CD4-positive, alpha-beta T cell (primary cell): ENCODE measurements around the gene FCHSD2. TPM values are rescaled to one million over a fixed set of nuclear protein-coding genes. Genes with fewer than 3 reads are reported as not detected.

Experiments
- ATAC-seq: fragments of 200-7000 bp; cut with Tn5 transposase; one replicate; pipeline ENCODE4 v1.10.0; 2022; ENCODE audit warnings: mild to moderate bottlenecking; ENCODE audit not compliant: poor library complexity
- CTCF ChIA-PET: fragments of 350-600 bp; sonication (Branson Sonifier 250); formaldehyde crosslinking; loops from one replicate; lab custom pipeline; 2021; ENCODE audit warnings: antibody characterized with exemption, inconsistent platforms; lab: Charles Lee
- POLR2A ChIA-PET: fragments of 350-600 bp; sonication (Branson Sonifier 250); formaldehyde crosslinking; loops from one replicate; lab custom pipeline; 2021; ENCODE audit warnings: antibody characterized with exemption, inconsistent platforms; lab: Charles Lee
- DNase-seq, 14 experiments: peaks; one replicate each; pipeline ENCODE4 v3.0.0-alpha.2; 2013 to 2020; ENCODE audit warnings: mixed read lengths in 2 of 14
- H3K27ac ChIP-seq, 2 donors: one replicate each; pipeline versions ENCODE4 v1.5.1 to v1.7.0; 2013; ENCODE audit warnings: low read length in 2 of 2, low read depth in 1 of 2, mild to moderate bottlenecking in 1 of 2
- H3K27me3 ChIP-seq, 2 experiments: 1 replicate in 1 of 2; 2 replicates in 1 of 2; pipeline versions ENCODE4 v1.6.1 to v1.7.0; 2013; ENCODE audit warnings: low read length in 2 of 2, control low read depth in 1 of 2, mild to moderate bottlenecking in 1 of 2, moderate library complexity in 1 of 2; ENCODE audit not compliant: insufficient read depth in 2 of 2, control insufficient read depth in 1 of 2
- H3K36me3 ChIP-seq: one replicate; pipeline ENCODE4 v1.6.1; 2013; ENCODE audit warnings: low read length, control low read depth; ENCODE audit not compliant: insufficient read depth
- H3K4me1 ChIP-seq: one replicate; pipeline ENCODE4 v1.6.1; 2013; ENCODE audit warnings: low read length, control low read depth; ENCODE audit not compliant: insufficient read depth
- H3K4me3 ChIP-seq: one replicate; pipeline ENCODE4 v1.5.1; 2013; ENCODE audit warnings: mild to moderate bottlenecking, low read length, moderate library complexity
- H3K9me3 ChIP-seq, 2 experiments: 1 replicate in 1 of 2; 2 replicates in 1 of 2; pipeline versions ENCODE4 v1.6.1 to v1.7.0; 2013; ENCODE audit warnings: low read length in 2 of 2, mild to moderate bottlenecking in 2 of 2, control low read depth in 1 of 2, moderate library complexity in 1 of 2; ENCODE audit not compliant: control insufficient read depth in 1 of 2, insufficient read depth in 1 of 2
- H3K27ac Mint-ChIP-seq: one replicate; pipeline ENCODE4 v1.8.0; 2020; ENCODE audit warnings: mixed read lengths
- H3K27me3 Mint-ChIP-seq: one replicate; pipeline ENCODE4 v1.8.0; 2021; ENCODE audit warnings: mixed read lengths
- H3K36me3 Mint-ChIP-seq: one replicate; pipeline ENCODE4 v1.8.0; 2021; ENCODE audit warnings: low read depth, mixed read lengths
- H3K4me1 Mint-ChIP-seq: one replicate; pipeline ENCODE4 v1.8.0; 2021; ENCODE audit warnings: low read depth, mixed read lengths
- H3K4me3 Mint-ChIP-seq: one replicate; pipeline ENCODE4 v1.8.0; 2020; ENCODE audit warnings: mild to moderate bottlenecking, mixed read lengths
- H3K9me3 Mint-ChIP-seq: one replicate; pipeline ENCODE4 v1.8.0; 2020; ENCODE audit warnings: mixed read lengths
- intact Hi-C, 2 experiments: fragments of 100-400 bp; cut with DNase I in 1 of 2; cut with micrococcal nuclease in 1 of 2; formaldehyde crosslinking; loops; one replicate each; pipeline versions ENCODE4 v1.15.1 to v1.9.0; 2023 to 2025; cut with DNase I, micrococcal nuclease
- total RNA-seq, 174 experiments: library from RNA in 2 of 174; stranded (reverse) in 2 of 174; gene quantifications; one replicate each; pipeline ENCODE4 v1.2.3 and lab custom pipeline; 2021 to 2026
- TF ChIP-seq, protein P1 (sequence below): fragments of 200-600 bp; IDR thresholded peaks from one replicate; pipeline ENCODE4 v1.8.0; 2022; ENCODE audit warnings: antibody characterized with exemption, mild to moderate bottlenecking

The FCHSD2 gene
- total RNA-seq, 2 experiments from 2014 or later = 48.6 to 50.7 TPM

DNA sequence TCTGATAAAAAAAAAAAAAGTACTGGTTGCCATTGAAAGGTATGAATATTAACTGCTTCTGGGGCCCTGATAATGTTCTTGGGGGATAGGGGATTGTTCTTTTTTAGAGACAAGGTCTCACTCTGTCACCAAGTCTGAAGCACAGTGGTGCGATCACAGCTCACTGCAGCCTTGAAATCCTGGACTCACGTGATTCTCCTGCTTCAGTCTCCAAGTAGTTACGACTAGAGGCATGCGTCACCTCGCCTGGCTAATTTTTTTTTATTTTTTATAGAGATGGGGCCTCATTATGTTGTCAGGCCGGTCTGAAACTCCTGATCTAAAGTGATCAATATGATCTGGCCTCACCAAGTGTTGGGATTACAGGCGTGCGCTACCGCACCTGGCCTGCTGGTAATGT lies 63.5 kb downstream of the FCHSD2 start:
- no peak for DNase-seq
- Mint-ChIP-seq H3K4me1 (peaks cover 24% of the 10 kb centered on the region), H3K27ac (no peak overlapping the region), H3K36me3 (peaks cover 59% of the 10 kb centered on the region), H3K27me3 (no peaks in the 10 kb centered on the region), H3K9me3 (no peaks in the 10 kb centered on the region), H3K4me3 (no peak overlapping the region)
- Histone ChIP-seq H3K36me3 (peaks cover 13% of the 10 kb centered on the region), H3K4me1 (no peaks in the 10 kb centered on the region), H3K4me3 (no peak overlapping the region), H3K27me3 (no peaks in the 10 kb centered on the region), H3K9me3 (peaks cover 0 to 10% of the 10 kb centered on the region in 2 experiments), H3K27ac (no peak overlapping the region)
- ATAC-seq = no peak
- TF ChIP-seq, protein P1, sequence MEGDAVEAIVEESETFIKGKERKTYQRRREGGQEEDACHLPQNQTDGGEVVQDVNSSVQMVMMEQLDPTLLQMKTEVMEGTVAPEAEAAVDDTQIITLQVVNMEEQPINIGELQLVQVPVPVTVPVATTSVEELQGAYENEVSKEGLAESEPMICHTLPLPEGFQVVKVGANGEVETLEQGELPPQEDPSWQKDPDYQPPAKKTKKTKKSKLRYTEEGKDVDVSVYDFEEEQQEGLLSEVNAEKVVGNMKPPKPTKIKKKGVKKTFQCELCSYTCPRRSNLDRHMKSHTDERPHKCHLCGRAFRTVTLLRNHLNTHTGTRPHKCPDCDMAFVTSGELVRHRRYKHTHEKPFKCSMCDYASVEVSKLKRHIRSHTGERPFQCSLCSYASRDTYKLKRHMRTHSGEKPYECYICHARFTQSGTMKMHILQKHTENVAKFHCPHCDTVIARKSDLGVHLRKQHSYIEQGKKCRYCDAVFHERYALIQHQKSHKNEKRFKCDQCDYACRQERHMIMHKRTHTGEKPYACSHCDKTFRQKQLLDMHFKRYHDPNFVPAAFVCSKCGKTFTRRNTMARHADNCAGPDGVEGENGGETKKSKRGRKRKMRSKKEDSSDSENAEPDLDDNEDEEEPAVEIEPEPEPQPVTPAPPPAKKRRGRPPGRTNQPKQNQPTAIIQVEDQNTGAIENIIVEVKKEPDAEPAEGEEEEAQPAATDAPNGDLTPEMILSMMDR = no peak
- intact Hi-C loops = loop anchor here in 1 of 2 experiments (10.0 kb wide), 1 partner anchor 94 kb away; no protein-coding TSS in a partner anchor
- POLR2A ChIA-PET = no interaction called here
- CTCF ChIA-PET = no interaction called here

DNA sequence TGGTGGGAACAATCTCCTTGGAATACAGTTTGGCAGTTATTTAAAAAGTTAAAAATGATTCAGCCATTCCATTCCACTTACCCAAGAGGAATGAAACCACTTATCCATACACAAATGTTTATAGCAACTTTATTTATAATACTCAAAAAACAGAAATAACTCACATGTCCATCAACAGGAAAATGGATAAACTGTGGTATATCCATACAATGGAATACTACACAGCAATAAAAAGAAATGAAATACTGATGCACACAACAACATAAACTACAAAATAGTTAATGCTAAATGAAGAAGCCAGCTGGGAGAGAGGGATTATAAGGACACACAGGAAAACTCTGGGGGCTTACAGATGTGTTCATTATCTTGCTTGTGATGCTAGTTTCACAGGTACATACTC lies 64.7 kb downstream of the FCHSD2 start:
- Mint-ChIP-seq H3K9me3 (no peaks in the 10 kb centered on the region), H3K4me1 (peaks cover 36% of the 10 kb centered on the region), H3K36me3 (peaks cover 50% of the 10 kb centered on the region), H3K4me3 (no peak overlapping the region), H3K27me3 (no peaks in the 10 kb centered on the region), H3K27ac (no peak overlapping the region)
- ATAC-seq = no peak
- Histone ChIP-seq H3K27me3 (no peaks in the 10 kb centered on the region), H3K27ac (no peak overlapping the region), H3K36me3 (peaks cover 11% of the 10 kb centered on the region), H3K4me3 (no peak overlapping the region), H3K9me3 (peaks cover 0 to 10% of the 10 kb centered on the region in 2 experiments), H3K4me1 (no peaks in the 10 kb centered on the region)
- CTCF ChIA-PET = no interaction called here
- TF ChIP-seq, protein P1 = no peak
- no peak for DNase-seq
- intact Hi-C loops = loop anchor here in 1 of 2 experiments (10.0 kb wide), 1 partner anchor 93 kb away; no protein-coding TSS in a partner anchor
- POLR2A ChIA-PET = interaction anchor here (0.9 kb wide), 1 partner anchor 65 kb away, joined by 3 read pairs; the partner anchor contains the start of gene FCHSD2

DNA sequence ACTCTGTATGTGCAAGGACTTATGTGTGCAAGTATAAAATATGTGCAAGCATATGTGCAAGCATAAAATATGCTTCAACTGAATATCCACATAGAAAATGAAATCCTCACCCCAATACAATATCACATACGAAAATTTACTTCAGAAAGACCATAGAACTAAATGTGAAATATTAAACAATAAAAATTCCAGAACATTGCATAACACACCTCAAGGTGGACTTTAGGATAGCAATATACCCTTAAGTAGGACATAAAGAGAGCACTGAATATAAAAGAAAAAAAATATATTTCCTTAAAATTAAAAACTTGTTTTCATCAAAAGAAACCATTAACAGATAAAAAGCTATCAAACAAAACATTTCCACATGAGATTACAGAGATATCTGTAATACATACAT lies 67.8 kb downstream of the FCHSD2 start:
- H3K9me3 ChIP-seq = peaks cover 0 to 10% of the 10 kb centered on the region in 2 experiments
- H3K27me3 ChIP-seq = no peaks in the 10 kb centered on the region
- ATAC-seq (no peak), DNase-seq (no peak)
- TF ChIP-seq, protein P1 = no peak
- no peaks in the 10 kb centered on the region for H3K9me3 Mint-ChIP-seq
- H3K4me1 Mint-ChIP-seq = peaks cover 45% of the 10 kb centered on the region
- H3K4me1 ChIP-seq = no peaks in the 10 kb centered on the region
- H3K36me3 ChIP-seq = peaks cover 11% of the 10 kb centered on the region
- ChIA-PET POLR2A (no interaction called here), CTCF (no interaction called here)
- H3K27ac ChIP-seq = no peak overlapping the region
- intact Hi-C loops = loop anchor here in 1 of 2 experiments (10.0 kb wide), 1 partner anchor 90 kb away; no protein-coding TSS in a partner anchor
- H3K36me3 Mint-ChIP-seq = peaks cover 36% of the 10 kb centered on the region
- H3K4me3 ChIP-seq = no peak overlapping the region
- H3K4me3 Mint-ChIP-seq = no peak overlapping the region
- no peaks in the 10 kb centered on the region for H3K27me3 Mint-ChIP-seq
- peak overlapping the region; percentile 31 for H3K27ac Mint-ChIP-seq
